Hepatocyte (in vitro differentiated cells): Measurements from ENCODE around the gene TMC1.

ENCODE experiments used
- CTCF ChIP-seq: fragments of 200-600 bp; sonication (generic); IDR thresholded peaks from 2 replicates; pipeline ENCODE4 v1.5.1; 2016; ENCODE audit warnings: antibody characterized with exemption, mild to moderate bottlenecking; ENCODE audit not compliant: poor library complexity
- EZH2 ChIP-seq: fragments of 200-600 bp; sonication (generic); IDR thresholded peaks from 2 replicates; pipeline ENCODE4 v1.6.1; 2016; ENCODE audit warnings: antibody characterized with exemption, mild to moderate bottlenecking, borderline replicate concordance
- EZH2phosphoT487 ChIP-seq: fragments of 200-600 bp; sonication (generic); IDR thresholded peaks from one replicate; pipeline ENCODE4 v1.6.1; 2018; ENCODE audit warnings: antibody characterized with exemption, mild to moderate bottlenecking, low read depth, moderate library complexity; ENCODE audit not compliant: unreplicated experiment, severe bottlenecking

GRCh38 chr9:72834994-72835393 lies 313.6 kb downstream of the TMC1 start:
- TF ChIP-seq CTCF = no peak
- no peak for TF ChIP-seq EZH2
- TF ChIP-seq EZH2phosphoT487 = no peak
